ENCODE data around the gene TACC2.

The TACC2 gene

DNA sequence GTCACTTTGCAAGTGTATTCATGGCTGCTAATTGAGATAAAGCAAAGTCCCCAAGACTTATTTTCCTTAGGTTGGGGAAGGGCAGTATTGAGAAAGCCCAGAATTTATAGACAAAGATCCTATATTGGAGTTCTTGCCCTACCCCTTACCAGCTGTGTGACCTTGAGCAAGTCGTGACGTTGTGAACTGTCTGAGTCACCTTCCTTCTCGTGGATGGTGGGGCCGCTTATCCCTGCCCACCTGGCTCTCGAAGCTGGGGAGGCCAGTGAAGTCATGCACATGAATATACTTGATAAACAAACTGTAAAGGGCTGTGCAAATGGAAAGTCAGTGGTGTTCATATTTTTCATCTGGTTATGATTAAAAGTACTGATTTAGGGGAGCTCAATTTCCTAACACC lies 127.4 kb downstream of the TACC2 start:
- Histone ChIP-seq H3K4me1 (ENCODE audit: control insufficient read depth in 1 of 2, insufficient read depth in 2 of 2, low read length in 2 of 2) (peaks cover 11 to 28% of the 10 kb centered on the region in 2 donors), H3K27me3 (ENCODE audit: low read depth, low read length) (no peaks in the 10 kb centered on the region), H3K4me3 (ENCODE audit: low read depth in 1 of 2, low read length in 2 of 2) (no peak overlapping the region), H3K27ac (ENCODE audit: low read length) (no peak overlapping the region), H3K36me3 (ENCODE audit: control insufficient read depth in 1 of 2, insufficient read depth in 2 of 2, low read length in 2 of 2) (no peaks in the 10 kb centered on the region), H3K9me3 (ENCODE audit: control insufficient read depth in 1 of 2, low read length in 2 of 2) (no peaks in the 10 kb centered on the region)

DNA sequence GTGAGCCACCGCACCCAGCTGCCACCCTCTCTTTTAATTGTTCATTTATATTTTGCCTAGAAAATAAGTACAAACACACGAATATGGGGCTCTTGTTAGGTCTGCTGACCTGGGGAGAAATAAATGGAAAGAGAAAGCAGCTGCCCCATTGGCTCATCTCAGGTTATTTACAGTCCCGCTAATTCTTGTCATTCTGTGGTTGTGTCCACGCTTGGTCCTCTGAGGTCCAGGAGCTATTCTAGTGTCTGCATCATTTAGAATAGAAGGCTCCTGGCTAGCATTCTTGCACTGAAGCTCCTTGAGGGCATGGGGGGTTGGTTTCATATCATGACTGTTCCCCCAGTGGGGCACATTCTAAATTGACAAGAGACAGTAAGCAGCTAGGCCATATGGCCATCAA lies 128.5 kb downstream of the TACC2 start:
- Histone ChIP-seq H3K4me3 (ENCODE audit: low read depth in 1 of 2, low read length in 2 of 2) (no peak overlapping the region), H3K27ac (ENCODE audit: low read length) (no peak overlapping the region), H3K36me3 (ENCODE audit: control insufficient read depth in 1 of 2, insufficient read depth in 2 of 2, low read length in 2 of 2) (no peaks in the 10 kb centered on the region)

GRCh38 chr10:122120008-122120744 lies 131.2 kb downstream of the TACC2 start:
- no peak overlapping the region for H3K27ac ChIP-seq (ENCODE audit: low read length)
- no peaks in the 10 kb centered on the region for H3K9me3 ChIP-seq (ENCODE audit: control insufficient read depth in 1 of 2, low read length in 2 of 2)
- no peak overlapping the region for H3K4me3 ChIP-seq (ENCODE audit: low read depth in 1 of 2, low read length in 2 of 2)
- H3K4me1 ChIP-seq (ENCODE audit: control insufficient read depth in 1 of 2, insufficient read depth in 2 of 2, low read length in 2 of 2): peaks cover 0 to 25% of the 10 kb centered on the region in 2 donors
- H3K27me3 ChIP-seq (ENCODE audit: low read depth, low read length): no peaks in the 10 kb centered on the region
- H3K36me3 ChIP-seq (ENCODE audit: control insufficient read depth in 1 of 2, insufficient read depth in 2 of 2, low read length in 2 of 2): no peaks in the 10 kb centered on the region

More for the DNA sequence above, 128.5 kb downstream of the TACC2 start:
- Histone ChIP-seq H3K4me1 (ENCODE audit: control insufficient read depth in 1 of 2, insufficient read depth in 2 of 2, low read length in 2 of 2) (peaks cover 5 to 28% of the 10 kb centered on the region in 2 donors), H3K27me3 (ENCODE audit: low read depth, low read length) (no peaks in the 10 kb centered on the region), H3K9me3 (ENCODE audit: control insufficient read depth in 1 of 2, low read length in 2 of 2) (no peaks in the 10 kb centered on the region)

- H3K27me3 ChIP-seq (ENCODE audit: low read depth, low read length): no peaks in the 10 kb centered on the region
- H3K27ac ChIP-seq (ENCODE audit: low read length): no peak overlapping the region
- no peaks in the 10 kb centered on the region for H3K36me3 ChIP-seq (ENCODE audit: control insufficient read depth in 1 of 2, insufficient read depth in 2 of 2, low read length in 2 of 2)
- H3K9me3 ChIP-seq (ENCODE audit: control insufficient read depth in 1 of 2, low read length in 2 of 2): no peaks in the 10 kb centered on the region
- H3K4me1 ChIP-seq (ENCODE audit: control insufficient read depth in 1 of 2, insufficient read depth in 2 of 2, low read length in 2 of 2): peaks cover 0 to 16% of the 10 kb centered on the region in 2 donors
- no peak overlapping the region for H3K4me3 ChIP-seq (ENCODE audit: low read depth in 1 of 2, low read length in 2 of 2)
Measured at GRCh38 chr10:122121059-122121458, 132.1 kb downstream of the TACC2 start.

DNA sequence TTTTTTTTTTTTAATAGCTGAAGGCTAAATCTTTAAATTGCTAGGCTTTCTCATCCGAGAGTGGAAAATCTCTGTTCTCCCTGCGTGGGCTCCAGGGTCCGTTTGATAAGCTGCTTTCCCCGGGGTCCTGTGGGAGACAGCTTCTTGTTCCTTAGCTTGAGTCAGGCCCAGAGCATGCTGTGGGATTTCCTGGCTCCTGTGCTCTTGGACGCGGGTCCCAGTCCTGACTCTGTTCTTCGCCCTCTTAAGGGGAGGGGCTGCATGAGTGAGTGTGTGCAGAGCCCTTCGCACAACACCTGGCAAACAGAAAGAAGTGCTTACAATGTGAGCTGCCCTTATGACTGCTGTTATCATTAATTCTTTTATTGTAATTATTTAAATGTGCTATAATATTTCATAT lies 133.5 kb downstream of the TACC2 start:
- Histone ChIP-seq H3K4me3 (ENCODE audit: low read depth in 1 of 2, low read length in 2 of 2) (no peak overlapping the region), H3K36me3 (ENCODE audit: control insufficient read depth in 1 of 2, insufficient read depth in 2 of 2, low read length in 2 of 2) (no peaks in the 10 kb centered on the region), H3K4me1 (ENCODE audit: control insufficient read depth in 1 of 2, insufficient read depth in 2 of 2, low read length in 2 of 2) (peaks cover 10 to 17% of the 10 kb centered on the region in 2 donors), H3K9me3 (ENCODE audit: control insufficient read depth in 1 of 2, low read length in 2 of 2) (no peaks in the 10 kb centered on the region), H3K27ac (ENCODE audit: low read length) (no peak overlapping the region), H3K27me3 (ENCODE audit: low read depth, low read length) (no peaks in the 10 kb centered on the region)

- H3K4me1 ChIP-seq (ENCODE audit: control insufficient read depth in 1 of 2, insufficient read depth in 2 of 2, low read length in 2 of 2): peaks cover 10 to 16% of the 10 kb centered on the region in 2 donors
- no peak overlapping the region for H3K4me3 ChIP-seq (ENCODE audit: low read depth in 1 of 2, low read length in 2 of 2)
- H3K36me3 ChIP-seq (ENCODE audit: control insufficient read depth in 1 of 2, insufficient read depth in 2 of 2, low read length in 2 of 2): no peaks in the 10 kb centered on the region
- H3K9me3 ChIP-seq (ENCODE audit: control insufficient read depth in 1 of 2, low read length in 2 of 2): no peaks in the 10 kb centered on the region
- no peaks in the 10 kb centered on the region for H3K27me3 ChIP-seq (ENCODE audit: low read depth, low read length)
- H3K27ac ChIP-seq (ENCODE audit: low read length): no peak overlapping the region
Measured at GRCh38 chr10:122123186-122123585, 134.2 kb downstream of the TACC2 start.

GRCh38 chr10:122124342-122124741 lies 135.4 kb downstream of the TACC2 start:
- Histone ChIP-seq H3K4me1 (ENCODE audit: control insufficient read depth in 1 of 2, insufficient read depth in 2 of 2, low read length in 2 of 2) (peaks cover 10 to 14% of the 10 kb centered on the region in 2 donors), H3K27me3 (ENCODE audit: low read depth, low read length) (no peaks in the 10 kb centered on the region), H3K27ac (ENCODE audit: low read length) (no peak overlapping the region), H3K36me3 (ENCODE audit: control insufficient read depth in 1 of 2, insufficient read depth in 2 of 2, low read length in 2 of 2) (no peaks in the 10 kb centered on the region), H3K9me3 (ENCODE audit: control insufficient read depth in 1 of 2, low read length in 2 of 2) (no peaks in the 10 kb centered on the region), H3K4me3 (ENCODE audit: low read depth in 1 of 2, low read length in 2 of 2) (no peak overlapping the region)

DNA sequence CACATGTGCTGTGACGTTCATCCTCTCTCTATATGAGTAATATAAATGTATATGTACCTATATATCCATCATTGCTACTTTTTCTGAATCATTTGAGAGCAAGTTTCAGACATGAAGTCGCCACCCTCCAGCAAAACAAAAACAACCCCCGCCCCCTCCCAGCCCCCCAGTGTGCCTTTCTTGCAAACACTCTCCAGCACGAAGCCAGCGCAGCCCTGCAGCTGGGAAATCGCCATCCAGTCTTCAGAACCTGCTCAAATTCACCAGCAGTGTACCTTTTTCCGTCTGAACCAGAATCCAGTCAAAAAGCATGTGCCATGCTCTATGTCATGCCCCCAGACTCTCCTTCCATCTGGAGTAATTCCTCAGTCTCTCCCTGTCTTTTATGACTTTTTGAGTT lies 135.8 kb downstream of the TACC2 start:
- H3K4me1 ChIP-seq (ENCODE audit: control insufficient read depth in 1 of 2, insufficient read depth in 2 of 2, low read length in 2 of 2): peaks cover 10 to 19% of the 10 kb centered on the region in 2 donors

DNA sequence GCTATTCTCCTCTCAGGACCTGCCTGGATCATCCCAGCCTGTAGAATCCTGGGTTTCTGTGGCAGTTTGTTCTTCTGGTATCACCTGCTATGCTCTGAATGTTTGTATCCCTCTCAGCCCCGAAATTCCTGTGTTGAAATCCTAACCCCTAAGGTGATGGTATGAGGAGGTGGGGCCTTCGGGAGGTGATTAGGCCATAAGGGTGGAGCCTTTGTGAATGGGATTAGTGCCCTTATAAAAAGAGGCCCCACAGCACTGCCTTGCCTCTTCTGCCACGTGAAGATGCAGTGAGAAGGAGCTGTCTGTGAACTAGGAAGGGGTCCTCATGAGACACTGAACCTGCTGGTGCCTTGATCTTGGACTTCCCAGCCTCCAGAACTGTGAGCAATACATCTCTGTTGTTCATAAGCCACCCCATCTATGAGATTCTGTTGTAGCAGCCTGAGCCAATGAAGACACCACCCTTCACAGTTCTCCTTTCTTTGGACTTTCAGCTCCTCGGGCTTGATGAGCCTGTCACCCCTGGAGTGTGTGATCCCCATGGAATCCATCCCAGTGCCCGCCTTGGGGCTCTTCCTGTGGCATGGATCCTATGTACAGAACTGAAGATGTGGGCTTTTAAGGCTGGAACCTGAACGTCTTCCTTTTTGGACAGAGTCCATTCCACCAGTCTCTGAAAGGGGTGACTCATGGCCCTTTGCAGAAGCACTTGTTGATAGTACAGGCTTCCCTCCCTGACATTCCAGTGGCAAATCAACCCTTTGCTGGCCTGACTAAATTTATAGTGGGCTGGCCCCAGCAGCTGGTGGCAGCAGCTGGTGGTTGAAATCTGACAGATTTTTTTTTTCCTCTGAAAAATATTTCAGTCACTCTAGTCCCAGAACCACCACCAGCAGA lies 138.0 kb downstream of the TACC2 start:
- Histone ChIP-seq H3K27me3 (ENCODE audit: low read depth, low read length) (no peaks in the 10 kb centered on the region), H3K36me3 (ENCODE audit: control insufficient read depth in 1 of 2, insufficient read depth in 2 of 2, low read length in 2 of 2) (no peaks in the 10 kb centered on the region), H3K9me3 (ENCODE audit: control insufficient read depth in 1 of 2, low read length in 2 of 2) (no peaks in the 10 kb centered on the region), H3K4me3 (ENCODE audit: low read depth in 1 of 2, low read length in 2 of 2) (peak overlapping the region in 1 of 2 donors; percentile 51), H3K27ac (ENCODE audit: low read length) (peak overlapping the region; percentile 50), H3K4me1 (ENCODE audit: control insufficient read depth in 1 of 2, insufficient read depth in 2 of 2, low read length in 2 of 2) (peaks cover 10 to 23% of the 10 kb centered on the region in 2 donors)

More for the DNA sequence above, 135.8 kb downstream of the TACC2 start:
- H3K4me3 ChIP-seq (ENCODE audit: low read depth in 1 of 2, low read length in 2 of 2): no peak overlapping the region
- H3K36me3 ChIP-seq (ENCODE audit: control insufficient read depth in 1 of 2, insufficient read depth in 2 of 2, low read length in 2 of 2): no peaks in the 10 kb centered on the region
- H3K27me3 ChIP-seq (ENCODE audit: low read depth, low read length): no peaks in the 10 kb centered on the region
- H3K27ac ChIP-seq (ENCODE audit: low read length): no peak overlapping the region
- no peaks in the 10 kb centered on the region for H3K9me3 ChIP-seq (ENCODE audit: control insufficient read depth in 1 of 2, low read length in 2 of 2)

GRCh38 chr10:122127943-122128342 lies 139.0 kb downstream of the TACC2 start:
- peak overlapping the region; percentile 50 for H3K27ac ChIP-seq (ENCODE audit: low read length)
- peaks cover 10 to 31% of the 10 kb centered on the region in 2 donors for H3K4me1 ChIP-seq (ENCODE audit: control insufficient read depth in 1 of 2, insufficient read depth in 2 of 2, low read length in 2 of 2)
- H3K27me3 ChIP-seq (ENCODE audit: low read depth, low read length): no peaks in the 10 kb centered on the region
- H3K9me3 ChIP-seq (ENCODE audit: control insufficient read depth in 1 of 2, low read length in 2 of 2): no peaks in the 10 kb centered on the region
- peak overlapping the region; percentile 41 to 51 for H3K4me3 ChIP-seq (ENCODE audit: low read depth in 1 of 2, low read length in 2 of 2)
- H3K36me3 ChIP-seq (ENCODE audit: control insufficient read depth in 1 of 2, insufficient read depth in 2 of 2, low read length in 2 of 2): no peaks in the 10 kb centered on the region

- Histone ChIP-seq H3K4me3 (ENCODE audit: low read depth in 1 of 2, low read length in 2 of 2) (peak overlapping the region; percentile 41 to 51), H3K9me3 (ENCODE audit: control insufficient read depth in 1 of 2, low read length in 2 of 2) (no peaks in the 10 kb centered on the region), H3K4me1 (ENCODE audit: control insufficient read depth in 1 of 2, insufficient read depth in 2 of 2, low read length in 2 of 2) (peaks cover 10 to 35% of the 10 kb centered on the region in 2 donors), H3K27me3 (ENCODE audit: low read depth, low read length) (no peaks in the 10 kb centered on the region), H3K27ac (ENCODE audit: low read length) (peak overlapping the region; percentile 50), H3K36me3 (ENCODE audit: control insufficient read depth in 1 of 2, insufficient read depth in 2 of 2, low read length in 2 of 2) (no peaks in the 10 kb centered on the region)
Measured at GRCh38 chr10:122128357-122128756, 139.4 kb downstream of the TACC2 start.
